Keratinocyte (primary cell): ENCODE results near the gene ACR. TPM values are rescaled to one million over a fixed set of nuclear protein-coding genes. Genes with fewer than 3 reads are reported as not detected.

Experiments used
- DNase-seq: peaks from one replicate; pipeline ENCODE4 v3.0.0-alpha.2; 2011; ENCODE audit warnings: low read depth, missing footprints, low spot score
- FAIRE-seq: peaks from 2 replicates; lab custom pipeline; 2011; peaks lifted over from hg19 to GRCh38; lab: Jason Lieb, UNC
- H2AFZ ChIP-seq: 2 replicates; pipeline ENCODE4 v1.6.0; 2012; ENCODE audit warnings: low read length, control low read depth, inconsistent platforms; ENCODE audit not compliant: control insufficient read depth
- H3K27ac ChIP-seq: 2 replicates; pipeline ENCODE4 v1.5.1; 2011; ENCODE audit warnings: low read length; ENCODE audit not compliant: control insufficient read depth, insufficient read depth
- H3K27me3 ChIP-seq: 3 replicates; pipeline ENCODE4 v1.6.0; 2011; ENCODE audit warnings: low read length; ENCODE audit not compliant: control insufficient read depth, insufficient read depth; ENCODE audit errors: extremely low read depth
- H3K36me3 ChIP-seq, 2 experiments: 2 replicates in 1 of 2; 3 replicates in 1 of 2; pipeline ENCODE4 v1.5.1; 2011; ENCODE audit warnings: low read length in 2 of 2, mild to moderate bottlenecking in 1 of 2; ENCODE audit not compliant: control insufficient read depth in 2 of 2, insufficient read depth in 2 of 2; ENCODE audit errors: extremely low read depth in 1 of 2
- H3K4me1 ChIP-seq: 3 replicates; pipeline ENCODE4 v1.5.1; 2011; ENCODE audit warnings: low read length; ENCODE audit not compliant: control insufficient read depth, insufficient read depth; ENCODE audit errors: extremely low read depth
- H3K4me2 ChIP-seq: 3 replicates; pipeline ENCODE4 v1.6.0; 2011; ENCODE audit warnings: low read depth, low read length; ENCODE audit not compliant: control insufficient read depth, insufficient read depth; ENCODE audit errors: extremely low read depth
- H3K4me3 ChIP-seq, 3 experiments: fragments of 200-600 bp in 1 of 3; sonication (generic) in 1 of 3; 2 replicates in 2 of 3; 3 replicates in 1 of 3; pipeline ENCODE4 v1.5.1; 2011 to 2016; ENCODE audit warnings: low read length in 3 of 3, mild to moderate bottlenecking in 3 of 3, control low read depth in 2 of 3, inconsistent platforms in 1 of 3, low read depth in 1 of 3, mixed read lengths in 1 of 3, mixed run types in 1 of 3, moderate library complexity in 1 of 3; ENCODE audit not compliant: control insufficient read depth in 2 of 3, insufficient read depth in 2 of 3; ENCODE audit errors: extremely low read depth in 1 of 3
- H3K79me2 ChIP-seq: 2 replicates; pipeline ENCODE4 v1.6.0; 2012; ENCODE audit warnings: low read length; ENCODE audit not compliant: control insufficient read depth, insufficient read depth
- H3K9ac ChIP-seq: 3 replicates; pipeline ENCODE4 v1.6.0; 2011; ENCODE audit warnings: low read length; ENCODE audit not compliant: control insufficient read depth, insufficient read depth; ENCODE audit errors: extremely low read depth
- H3K9me1 ChIP-seq: 3 replicates; pipeline ENCODE4 v1.6.0; 2011; ENCODE audit warnings: low read length; ENCODE audit not compliant: control insufficient read depth, insufficient read depth; ENCODE audit errors: extremely low read depth
- H3K9me3 ChIP-seq: 2 replicates; pipeline ENCODE4 v1.5.1; 2012; ENCODE audit warnings: low read depth, low read length; ENCODE audit not compliant: control insufficient read depth
- H4K20me1 ChIP-seq: 3 replicates; pipeline ENCODE4 v1.6.0; 2011; ENCODE audit warnings: low read length; ENCODE audit not compliant: control insufficient read depth, insufficient read depth; ENCODE audit errors: extremely low read depth
- EZH2 ChIP-seq: IDR thresholded peaks from one replicate; pipeline ENCODE4 v1.6.1; 2012; ENCODE audit warnings: inconsistent platforms, mild to moderate bottlenecking, low read length, moderate library complexity
- dilution Hi-C: fragments of 300-500 bp; cut with MboI; formaldehyde crosslinking; loops from one replicate; pipeline ENCODE4 v1.7.0; 2020; ENCODE audit warnings: low sequenced_read_pairs; ENCODE audit not compliant: extremely low pct_ligation_motif_present
- polyA plus RNA-seq, 5 experiments: library from polyadenylated mRNA; depleted of rRNA in 3 of 5; stranded (reverse) in 3 of 5; stranded (forward) in 1 of 5; unstranded in 1 of 5; fragments of >200 nt; gene quantifications; 1 replicate in 1 of 5; 2 replicates in 3 of 5; 3 replicates in 1 of 5; pipeline versions ENCODE4 v1.2.1 to v1.2.3, GENCODE V29; 2011 to 2012; ENCODE audit warnings: missing spikeins in 2 of 5, low read depth in 1 of 5, low replicate concordance in 1 of 5
- TF ChIP-seq, protein P1 (sequence below), 3 experiments: IDR thresholded peaks in 1 of 3; conservative IDR thresholded peaks in 1 of 3; optimal IDR thresholded peaks in 1 of 3; 2 replicates in 2 of 3; 3 replicates in 1 of 3; pipeline versions ENCODE3 to v1.5.1; 2011; ENCODE audit warnings: low read length in 3 of 3, mild to moderate bottlenecking in 3 of 3, moderate library complexity in 2 of 3, control low read depth in 1 of 3, inconsistent platforms in 1 of 3; ENCODE audit not compliant: insufficient read depth in 2 of 3; ENCODE audit errors: extremely low read depth in 1 of 3

Gene ACR
- polyA plus RNA-seq, 1 donor (not counting 4 experiments of a cell fraction or from before 2014, with no cell fraction given), result not detected

GRCh38 chr22:50734986-50735738, 2.8 kb upstream of the ACR start:
- no peaks in the 10 kb centered on the region for H3K36me3 ChIP-seq
- dilution Hi-C loops, result no loop called here
- FAIRE-seq, result no peak

GRCh38 chr22:50735739-50736030, 2.3 kb upstream of the ACR start:
- H3K36me3 ChIP-seq, result no peaks in the 10 kb centered on the region
- no peak overlapping the region for H3K4me3 ChIP-seq
- DNase-seq (no peak), FAIRE-seq (no peak)
- no peak overlapping the region for H3K27ac ChIP-seq
- dilution Hi-C loops, result no loop called here
- TF ChIP-seq, protein P1, sequence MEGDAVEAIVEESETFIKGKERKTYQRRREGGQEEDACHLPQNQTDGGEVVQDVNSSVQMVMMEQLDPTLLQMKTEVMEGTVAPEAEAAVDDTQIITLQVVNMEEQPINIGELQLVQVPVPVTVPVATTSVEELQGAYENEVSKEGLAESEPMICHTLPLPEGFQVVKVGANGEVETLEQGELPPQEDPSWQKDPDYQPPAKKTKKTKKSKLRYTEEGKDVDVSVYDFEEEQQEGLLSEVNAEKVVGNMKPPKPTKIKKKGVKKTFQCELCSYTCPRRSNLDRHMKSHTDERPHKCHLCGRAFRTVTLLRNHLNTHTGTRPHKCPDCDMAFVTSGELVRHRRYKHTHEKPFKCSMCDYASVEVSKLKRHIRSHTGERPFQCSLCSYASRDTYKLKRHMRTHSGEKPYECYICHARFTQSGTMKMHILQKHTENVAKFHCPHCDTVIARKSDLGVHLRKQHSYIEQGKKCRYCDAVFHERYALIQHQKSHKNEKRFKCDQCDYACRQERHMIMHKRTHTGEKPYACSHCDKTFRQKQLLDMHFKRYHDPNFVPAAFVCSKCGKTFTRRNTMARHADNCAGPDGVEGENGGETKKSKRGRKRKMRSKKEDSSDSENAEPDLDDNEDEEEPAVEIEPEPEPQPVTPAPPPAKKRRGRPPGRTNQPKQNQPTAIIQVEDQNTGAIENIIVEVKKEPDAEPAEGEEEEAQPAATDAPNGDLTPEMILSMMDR (optimal IDR thresholded peaks at IDR 0.05 in 1 of 3, IDR thresholded peaks at IDR 0.05 in 1 of 3, conservative IDR thresholded peaks at IDR 0.05 in 1 of 3; ENCODE audit: extremely low read depth in 1 of 3, insufficient read depth in 2 of 3, low read length in 3 of 3), result no peak
- TF ChIP-seq EZH2, result no peak
- no peak overlapping the region for H3K9ac ChIP-seq
- H3K4me2 ChIP-seq, result no peak overlapping the region
- no peaks in the 10 kb centered on the region for H3K79me2 ChIP-seq
- no peaks in the 10 kb centered on the region for H4K20me1 ChIP-seq
- H3K4me1 ChIP-seq, result peaks cover 10% of the 10 kb centered on the region
- peaks cover 17% of the 10 kb centered on the region for H3K27me3 ChIP-seq
- no peaks in the 10 kb centered on the region for H3K9me3 ChIP-seq
- no peak overlapping the region for H2AFZ ChIP-seq
- no peaks in the 10 kb centered on the region for H3K9me1 ChIP-seq

More at GRCh38 chr22:50734986-50735738, 2.8 kb upstream of the ACR start:
- Histone ChIP-seq H3K9me1 (no peaks in the 10 kb centered on the region), H4K20me1 (no peaks in the 10 kb centered on the region), H3K4me2 (no peak overlapping the region), H2AFZ (no peak overlapping the region), H3K9me3 (no peaks in the 10 kb centered on the region), H3K4me1 (peaks cover 10% of the 10 kb centered on the region), H3K27ac (no peak overlapping the region), H3K9ac (no peak overlapping the region), H3K4me3 (no peak overlapping the region), H3K79me2 (no peaks in the 10 kb centered on the region), H3K27me3 (peaks cover 17% of the 10 kb centered on the region)
- no peak for DNase-seq
- TF ChIP-seq EZH2, result no peak
- TF ChIP-seq, protein P1 (optimal IDR thresholded peaks at IDR 0.05 in 1 of 3, IDR thresholded peaks at IDR 0.05 in 1 of 3, conservative IDR thresholded peaks at IDR 0.05 in 1 of 3; ENCODE audit: extremely low read depth in 1 of 3, insufficient read depth in 2 of 3, low read length in 3 of 3), result no peak
